Measurements from ENCODE around the gene DUOX2.

The DUOX2 gene

DNA sequence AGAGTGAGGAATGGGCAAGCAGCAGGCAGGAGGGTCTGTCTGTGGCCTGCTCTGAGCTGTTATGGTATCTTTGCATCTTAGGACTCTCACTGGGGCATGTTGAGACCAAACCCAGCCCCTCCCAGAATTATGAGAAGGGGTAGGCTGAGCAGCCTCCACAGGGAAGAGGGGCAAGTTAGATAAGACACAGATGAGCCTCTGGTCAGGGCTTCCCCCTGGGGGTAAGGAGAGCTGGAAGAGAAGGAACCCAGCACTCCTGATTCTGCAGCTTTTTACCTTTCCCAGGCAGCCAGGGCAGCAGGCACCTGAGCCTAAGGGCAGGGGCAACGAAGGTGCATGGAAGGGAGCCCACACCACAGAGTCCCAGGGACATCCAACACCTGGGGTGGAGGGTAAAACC, 35.1 kb upstream of the DUOX2 start:
- H3K27me3 ChIP-seq (ENCODE audit: low read depth, low read length), result no peaks in the 10 kb centered on the region
- H3K9me3 ChIP-seq (ENCODE audit: control insufficient read depth in 1 of 2, low read length in 2 of 2), result no peaks in the 10 kb centered on the region

DNA sequence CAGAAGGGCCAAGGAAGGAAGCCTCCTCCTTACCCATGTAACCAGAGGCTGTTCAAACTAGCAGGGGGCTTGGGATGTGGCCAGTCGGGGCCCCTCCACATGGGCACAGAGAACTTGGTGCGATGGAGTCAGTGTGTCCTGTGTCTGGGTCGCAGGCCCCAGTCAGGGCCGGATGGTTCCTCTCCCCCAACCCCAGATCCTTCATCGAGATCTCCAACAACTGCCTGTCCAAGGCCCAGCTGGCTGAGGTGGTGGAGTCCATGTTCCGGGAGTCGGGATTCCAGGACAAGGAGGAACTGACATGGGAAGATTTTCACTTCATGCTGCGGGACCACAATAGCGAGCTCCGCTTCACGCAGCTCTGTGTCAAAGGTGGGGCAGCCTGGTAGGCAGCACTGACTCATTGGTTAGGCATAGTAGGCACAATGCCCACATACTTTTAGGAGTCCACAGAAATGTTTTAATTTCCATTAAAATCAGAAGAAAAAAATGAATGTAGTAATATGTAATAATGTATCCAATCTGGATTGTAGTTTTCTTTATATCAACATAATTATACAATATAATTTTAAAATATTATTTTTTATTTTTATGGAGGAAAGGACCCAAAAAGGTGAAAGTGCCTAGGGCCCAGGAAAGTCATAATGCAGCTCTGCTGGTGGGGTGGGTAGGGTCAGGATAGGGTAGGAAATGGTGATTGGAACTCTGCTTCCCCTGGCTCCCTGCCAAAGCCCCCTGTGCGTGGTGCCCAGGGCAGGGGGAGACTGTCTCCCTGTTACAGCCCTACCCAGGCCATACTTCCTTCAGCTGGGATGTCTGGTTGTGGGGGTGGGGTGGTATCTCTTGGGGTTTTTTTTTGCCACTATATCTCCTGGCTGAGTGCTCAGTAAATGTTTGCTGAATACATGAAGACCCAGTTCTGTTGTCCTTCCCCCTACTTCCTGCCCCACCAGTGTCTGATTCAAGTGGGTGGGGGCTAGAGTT, 34.4 kb upstream of the DUOX2 start:
- H3K27me3 ChIP-seq (ENCODE audit: low read depth, low read length), result no peaks in the 10 kb centered on the region
- peaks cover 0 to 7% of the 10 kb centered on the region in 2 donors for H3K36me3 ChIP-seq (ENCODE audit: control insufficient read depth in 1 of 2, insufficient read depth in 2 of 2, low read length in 2 of 2)
- no peaks in the 10 kb centered on the region for H3K4me1 ChIP-seq (ENCODE audit: control insufficient read depth in 1 of 2, insufficient read depth in 2 of 2, low read length in 2 of 2)
- H3K9me3 ChIP-seq (ENCODE audit: control insufficient read depth in 1 of 2, low read length in 2 of 2), result no peaks in the 10 kb centered on the region
- no peak overlapping the region for H3K4me3 ChIP-seq (ENCODE audit: low read depth in 1 of 2, low read length in 2 of 2)
- H3K27ac ChIP-seq (ENCODE audit: low read length), result no peak overlapping the region

More for the DNA sequence above, 35.1 kb upstream of the DUOX2 start:
- peaks cover 0 to 7% of the 10 kb centered on the region in 2 donors for H3K36me3 ChIP-seq (ENCODE audit: control insufficient read depth in 1 of 2, insufficient read depth in 2 of 2, low read length in 2 of 2)
- no peaks in the 10 kb centered on the region for H3K4me1 ChIP-seq (ENCODE audit: control insufficient read depth in 1 of 2, insufficient read depth in 2 of 2, low read length in 2 of 2)
- no peak overlapping the region for H3K4me3 ChIP-seq (ENCODE audit: low read depth in 1 of 2, low read length in 2 of 2)
- no peak overlapping the region for H3K27ac ChIP-seq (ENCODE audit: low read length)

DNA sequence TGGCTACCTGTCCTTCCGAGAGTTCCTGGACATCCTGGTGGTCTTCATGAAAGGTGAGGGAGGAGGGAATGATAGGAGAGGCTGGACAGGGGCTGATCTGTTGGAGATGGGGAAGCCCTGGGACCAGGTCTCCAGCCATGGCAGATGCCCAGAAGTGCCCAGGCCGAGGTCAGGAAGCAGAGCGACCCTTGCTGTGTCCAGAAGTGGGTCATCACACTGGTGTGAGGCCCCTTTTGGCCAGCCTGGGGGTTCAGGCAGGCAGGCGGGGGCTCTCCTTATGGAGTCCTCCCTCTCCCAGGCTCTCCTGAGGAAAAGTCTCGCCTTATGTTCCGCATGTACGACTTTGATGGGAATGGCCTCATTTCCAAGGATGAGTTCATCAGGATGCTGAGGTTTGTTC, 33.6 kb upstream of the DUOX2 start:
- Histone ChIP-seq H3K4me1 (ENCODE audit: control insufficient read depth in 1 of 2, insufficient read depth in 2 of 2, low read length in 2 of 2) (no peaks in the 10 kb centered on the region), H3K27ac (ENCODE audit: low read length) (no peak overlapping the region), H3K9me3 (ENCODE audit: control insufficient read depth in 1 of 2, low read length in 2 of 2) (no peaks in the 10 kb centered on the region)

DNA sequence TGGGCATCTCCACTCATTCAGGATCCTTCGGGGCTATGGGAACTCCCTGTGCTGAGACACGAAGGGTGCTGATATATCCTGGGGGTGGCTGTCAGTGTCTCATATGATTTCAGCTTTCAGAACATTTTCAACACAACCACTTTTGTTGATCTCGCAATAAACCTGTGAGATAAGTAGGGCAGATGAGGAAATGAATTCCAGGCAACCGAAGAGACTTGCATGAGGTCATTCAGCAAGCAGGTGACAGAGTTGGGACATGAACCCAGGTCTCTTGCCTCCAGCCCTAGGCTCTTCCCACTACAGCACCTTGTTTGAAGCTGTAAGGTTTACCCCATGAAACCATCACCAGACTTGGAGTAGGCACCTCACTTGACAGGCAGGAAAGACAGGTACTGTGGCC, 32.4 kb upstream of the DUOX2 start:
- Histone ChIP-seq H3K4me3 (ENCODE audit: low read depth in 1 of 2, low read length in 2 of 2) (no peak overlapping the region), H3K9me3 (ENCODE audit: control insufficient read depth in 1 of 2, low read length in 2 of 2) (no peaks in the 10 kb centered on the region), H3K27ac (ENCODE audit: low read length) (no peak overlapping the region), H3K4me1 (ENCODE audit: control insufficient read depth in 1 of 2, insufficient read depth in 2 of 2, low read length in 2 of 2) (no peaks in the 10 kb centered on the region), H3K36me3 (ENCODE audit: control insufficient read depth in 1 of 2, insufficient read depth in 2 of 2, low read length in 2 of 2) (no peaks in the 10 kb centered on the region), H3K27me3 (ENCODE audit: low read depth, low read length) (no peaks in the 10 kb centered on the region)

More for the DNA sequence above, 33.6 kb upstream of the DUOX2 start:
- Histone ChIP-seq H3K36me3 (ENCODE audit: control insufficient read depth in 1 of 2, insufficient read depth in 2 of 2, low read length in 2 of 2) (peaks cover 0 to 7% of the 10 kb centered on the region in 2 donors), H3K27me3 (ENCODE audit: low read depth, low read length) (no peaks in the 10 kb centered on the region), H3K4me3 (ENCODE audit: low read depth in 1 of 2, low read length in 2 of 2) (no peak overlapping the region)

DNA sequence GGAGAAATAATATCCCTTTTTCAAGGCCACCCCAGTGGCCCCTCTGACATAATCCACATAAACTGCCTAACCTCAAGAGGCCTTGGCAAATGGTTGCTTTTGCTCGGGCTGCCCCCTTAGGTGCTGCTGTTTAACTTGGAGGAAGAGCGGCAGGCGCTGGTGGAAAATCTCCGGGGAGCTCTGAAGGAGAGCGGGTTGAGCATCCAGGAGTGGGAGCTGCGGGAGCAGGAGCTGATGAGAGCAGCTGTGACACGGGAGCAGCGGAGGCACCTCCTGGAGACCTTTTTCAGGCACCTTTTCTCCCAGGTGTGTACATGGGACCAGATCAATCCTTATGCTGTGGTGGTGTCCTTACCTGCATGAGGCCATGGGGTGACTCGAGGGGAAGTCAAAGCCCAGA, 30.8 kb upstream of the DUOX2 start:
- Histone ChIP-seq H3K9me3 (ENCODE audit: control insufficient read depth in 1 of 2, low read length in 2 of 2) (no peaks in the 10 kb centered on the region), H3K27me3 (ENCODE audit: low read depth, low read length) (no peaks in the 10 kb centered on the region), H3K36me3 (ENCODE audit: control insufficient read depth in 1 of 2, insufficient read depth in 2 of 2, low read length in 2 of 2) (no peaks in the 10 kb centered on the region), H3K4me1 (ENCODE audit: control insufficient read depth in 1 of 2, insufficient read depth in 2 of 2, low read length in 2 of 2) (no peaks in the 10 kb centered on the region), H3K4me3 (ENCODE audit: low read depth in 1 of 2, low read length in 2 of 2) (no peak overlapping the region), H3K27ac (ENCODE audit: low read length) (no peak overlapping the region)

DNA sequence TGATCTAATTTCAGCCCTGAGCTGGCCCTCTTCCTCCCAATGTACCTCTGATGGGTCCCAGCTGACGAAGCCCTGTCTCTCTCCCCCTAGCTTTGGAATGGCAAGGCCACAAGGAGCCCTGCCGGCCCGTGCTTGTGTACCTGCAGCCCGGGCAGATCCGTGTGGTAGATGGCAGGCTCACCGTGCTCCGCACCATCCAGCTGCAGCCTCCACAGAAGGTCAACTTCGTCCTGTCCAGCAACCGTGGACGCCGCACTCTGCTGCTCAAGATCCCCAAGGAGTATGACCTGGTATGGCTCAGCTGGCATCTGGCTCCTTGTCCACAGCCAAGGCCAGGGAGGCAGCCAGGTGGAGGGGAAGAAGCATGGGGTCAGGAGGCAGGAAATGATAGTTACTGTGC, 30.0 kb upstream of the DUOX2 start:
- Histone ChIP-seq H3K36me3 (ENCODE audit: control insufficient read depth in 1 of 2, insufficient read depth in 2 of 2, low read length in 2 of 2) (no peaks in the 10 kb centered on the region), H3K27me3 (ENCODE audit: low read depth, low read length) (no peaks in the 10 kb centered on the region), H3K27ac (ENCODE audit: low read length) (no peak overlapping the region), H3K4me3 (ENCODE audit: low read depth in 1 of 2, low read length in 2 of 2) (no peak overlapping the region), H3K9me3 (ENCODE audit: control insufficient read depth in 1 of 2, low read length in 2 of 2) (no peaks in the 10 kb centered on the region), H3K4me1 (ENCODE audit: control insufficient read depth in 1 of 2, insufficient read depth in 2 of 2, low read length in 2 of 2) (no peaks in the 10 kb centered on the region)

DNA sequence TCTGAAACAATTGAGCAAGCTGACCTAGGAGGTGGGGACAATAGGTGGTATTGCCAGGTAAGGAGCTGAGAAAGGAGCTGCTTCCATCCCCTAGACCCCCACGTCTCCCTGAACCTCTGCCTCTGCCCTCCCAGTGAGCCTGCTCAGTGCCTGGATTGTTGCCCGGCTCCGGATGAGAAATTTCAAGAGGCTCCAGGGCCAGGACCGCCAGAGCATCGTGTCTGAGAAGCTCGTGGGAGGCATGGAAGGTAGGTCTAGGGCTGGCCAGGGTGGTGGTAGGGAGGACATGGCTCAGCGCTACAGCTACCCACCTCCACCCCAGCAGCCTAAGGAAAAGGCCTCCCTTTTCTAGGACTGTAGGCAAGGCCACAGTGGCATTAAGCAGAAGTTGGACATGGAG, 29.1 kb upstream of the DUOX2 start:
- no peaks in the 10 kb centered on the region for H3K4me1 ChIP-seq (ENCODE audit: control insufficient read depth in 1 of 2, insufficient read depth in 2 of 2, low read length in 2 of 2)
- H3K36me3 ChIP-seq (ENCODE audit: control insufficient read depth in 1 of 2, insufficient read depth in 2 of 2, low read length in 2 of 2), result no peaks in the 10 kb centered on the region
- H3K9me3 ChIP-seq (ENCODE audit: control insufficient read depth in 1 of 2, low read length in 2 of 2), result no peaks in the 10 kb centered on the region
- H3K27me3 ChIP-seq (ENCODE audit: low read depth, low read length), result no peaks in the 10 kb centered on the region
- no peak overlapping the region for H3K27ac ChIP-seq (ENCODE audit: low read length)
- H3K4me3 ChIP-seq (ENCODE audit: low read depth in 1 of 2, low read length in 2 of 2), result no peak overlapping the region

DNA sequence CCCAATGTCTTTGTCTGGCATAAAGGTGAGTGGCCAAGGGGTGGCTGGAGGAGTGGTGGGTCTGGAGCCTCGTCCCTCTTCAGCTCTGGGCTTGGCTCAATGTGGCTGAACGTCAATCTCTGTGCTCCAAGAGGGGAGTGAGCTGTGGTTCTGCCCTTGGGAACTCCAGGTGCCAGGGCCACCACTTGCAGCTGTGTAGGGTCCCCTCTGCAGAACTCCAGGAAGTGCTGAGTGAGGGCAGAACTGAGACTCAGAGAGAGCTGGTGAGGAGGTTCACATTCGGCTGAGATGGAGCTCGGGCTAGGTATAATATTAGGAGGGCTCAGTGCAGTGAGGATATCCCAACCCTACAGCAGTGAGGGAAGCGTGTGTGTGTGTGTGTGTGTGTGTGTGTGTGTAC, 27.4 kb upstream of the DUOX2 start:
- H3K27ac ChIP-seq (ENCODE audit: low read length), result no peak overlapping the region
- H3K9me3 ChIP-seq (ENCODE audit: control insufficient read depth in 1 of 2, low read length in 2 of 2), result no peaks in the 10 kb centered on the region
- H3K4me3 ChIP-seq (ENCODE audit: low read depth in 1 of 2, low read length in 2 of 2), result no peak overlapping the region
- H3K27me3 ChIP-seq (ENCODE audit: low read depth, low read length), result peaks cover 5% of the 10 kb centered on the region
- no peaks in the 10 kb centered on the region for H3K36me3 ChIP-seq (ENCODE audit: control insufficient read depth in 1 of 2, insufficient read depth in 2 of 2, low read length in 2 of 2)
- H3K4me1 ChIP-seq (ENCODE audit: control insufficient read depth in 1 of 2, insufficient read depth in 2 of 2, low read length in 2 of 2), result no peaks in the 10 kb centered on the region

DNA sequence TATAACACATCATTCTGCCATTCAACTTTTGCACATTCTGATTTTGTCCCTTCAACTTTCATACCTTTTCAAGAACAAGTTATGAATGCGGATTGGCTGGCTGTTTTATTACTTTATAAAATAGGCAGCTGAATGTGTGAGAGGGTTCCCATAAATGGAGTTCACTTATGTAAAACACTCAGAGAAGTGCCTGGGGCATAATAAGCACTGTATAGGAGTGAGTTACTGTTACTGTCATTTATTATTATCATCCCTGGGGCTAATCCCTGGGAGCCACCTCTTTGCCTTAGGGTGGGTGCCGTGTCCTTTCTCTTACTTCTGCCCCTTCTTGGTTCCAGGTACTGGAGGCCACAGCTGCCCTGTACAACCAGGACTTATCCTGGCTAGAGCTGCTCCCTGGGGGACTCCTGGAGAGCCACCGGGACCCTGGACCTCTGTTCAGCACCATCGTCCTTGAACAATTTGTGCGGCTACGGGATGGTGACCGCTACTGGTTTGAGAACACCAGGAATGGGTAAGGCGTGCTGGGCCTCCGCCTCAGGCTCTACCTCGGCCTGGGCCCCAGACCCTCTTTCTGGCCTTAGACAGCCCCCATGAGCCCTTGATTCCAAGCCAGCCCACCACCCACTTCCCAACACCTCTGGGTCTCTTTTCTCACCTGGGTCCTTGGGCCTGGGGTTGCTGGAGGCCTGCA, 26.7 kb upstream of the DUOX2 start:
- H3K27me3 ChIP-seq (ENCODE audit: low read depth, low read length), result peaks cover 10% of the 10 kb centered on the region
- H3K4me3 ChIP-seq (ENCODE audit: low read depth in 1 of 2, low read length in 2 of 2), result no peak overlapping the region
- no peaks in the 10 kb centered on the region for H3K36me3 ChIP-seq (ENCODE audit: control insufficient read depth in 1 of 2, insufficient read depth in 2 of 2, low read length in 2 of 2)
- H3K9me3 ChIP-seq (ENCODE audit: control insufficient read depth in 1 of 2, low read length in 2 of 2), result no peaks in the 10 kb centered on the region
- H3K27ac ChIP-seq (ENCODE audit: low read length), result no peak overlapping the region
- no peaks in the 10 kb centered on the region for H3K4me1 ChIP-seq (ENCODE audit: control insufficient read depth in 1 of 2, insufficient read depth in 2 of 2, low read length in 2 of 2)

DNA sequence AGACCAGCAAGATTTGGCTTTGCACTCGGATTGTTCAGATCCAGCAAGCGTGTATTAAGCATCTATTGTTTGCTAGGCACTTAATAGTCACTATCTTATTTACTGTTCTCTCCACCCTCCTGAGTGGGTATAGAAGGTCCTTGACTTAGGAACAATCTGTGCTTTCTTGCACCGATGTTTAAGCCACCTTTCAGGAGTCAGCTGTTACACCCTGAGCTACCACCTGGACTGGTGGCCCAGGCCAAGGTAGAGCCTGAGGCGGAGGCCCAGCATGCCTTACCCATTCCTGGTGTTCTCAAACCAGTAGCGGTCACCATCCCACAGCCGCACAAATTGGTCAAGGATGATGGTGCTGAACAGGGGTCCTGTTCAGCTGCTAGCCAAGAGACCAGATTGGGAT, 25.8 kb upstream of the DUOX2 start:
- H3K27me3 ChIP-seq (ENCODE audit: low read depth, low read length), result peaks cover 14% of the 10 kb centered on the region
- no peaks in the 10 kb centered on the region for H3K36me3 ChIP-seq (ENCODE audit: control insufficient read depth in 1 of 2, insufficient read depth in 2 of 2, low read length in 2 of 2)
- H3K27ac ChIP-seq (ENCODE audit: low read length), result no peak overlapping the region
- H3K4me1 ChIP-seq (ENCODE audit: control insufficient read depth in 1 of 2, insufficient read depth in 2 of 2, low read length in 2 of 2), result peaks cover 0 to 7% of the 10 kb centered on the region in 2 donors
- no peak overlapping the region for H3K4me3 ChIP-seq (ENCODE audit: low read depth in 1 of 2, low read length in 2 of 2)
- H3K9me3 ChIP-seq (ENCODE audit: control insufficient read depth in 1 of 2, low read length in 2 of 2), result no peaks in the 10 kb centered on the region

DNA sequence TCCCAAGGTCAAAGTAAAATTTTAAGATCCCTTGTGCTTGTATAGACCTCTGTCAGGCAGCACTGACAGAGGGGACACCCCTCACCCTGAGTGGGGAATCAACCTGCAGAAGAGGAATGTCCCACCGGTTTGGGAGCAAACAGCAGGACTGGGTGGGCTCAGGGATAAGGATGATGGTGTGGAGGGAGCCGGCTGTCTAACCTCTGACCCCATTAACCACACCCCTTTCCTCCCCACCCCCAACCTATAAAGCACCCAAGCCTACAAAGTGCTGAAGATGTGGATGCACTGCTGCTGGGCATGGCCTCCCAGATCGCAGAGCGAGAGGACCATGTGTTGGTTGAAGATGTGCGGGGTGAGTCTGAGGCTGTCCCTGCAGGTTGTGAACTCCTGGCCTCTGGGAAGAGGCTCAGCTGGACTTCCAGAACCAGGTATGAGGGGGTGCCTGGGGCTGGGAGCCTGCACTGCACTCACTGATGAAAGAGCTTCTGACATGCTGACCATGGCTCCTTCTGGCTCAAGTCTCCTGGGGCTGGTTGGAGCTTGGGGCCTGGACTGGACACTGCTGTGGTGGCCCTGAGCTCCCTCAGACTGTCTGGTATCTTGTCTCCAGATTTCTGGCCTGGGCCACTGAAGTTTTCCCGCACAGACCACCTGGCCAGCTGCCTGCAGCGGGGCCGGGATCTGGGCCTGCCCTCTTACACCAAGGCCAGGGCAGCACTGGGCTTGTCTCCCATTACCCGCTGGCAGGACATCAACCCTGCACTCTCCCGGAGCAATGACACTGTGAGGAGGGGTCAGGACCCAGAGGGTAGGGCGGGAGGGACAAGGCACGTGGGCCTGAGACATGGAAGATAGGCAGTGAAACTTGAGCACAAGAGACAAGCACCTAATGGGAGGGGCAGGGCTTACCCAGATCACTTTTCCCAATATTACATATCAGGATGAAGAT, 25.1 kb upstream of the DUOX2 start:
- Histone ChIP-seq H3K27ac (ENCODE audit: low read length) (no peak overlapping the region), H3K9me3 (ENCODE audit: control insufficient read depth in 1 of 2, low read length in 2 of 2) (no peaks in the 10 kb centered on the region), H3K4me3 (ENCODE audit: low read depth in 1 of 2, low read length in 2 of 2) (no peak overlapping the region), H3K36me3 (ENCODE audit: control insufficient read depth in 1 of 2, insufficient read depth in 2 of 2, low read length in 2 of 2) (no peaks in the 10 kb centered on the region), H3K27me3 (ENCODE audit: low read depth, low read length) (peaks cover 21% of the 10 kb centered on the region), H3K4me1 (ENCODE audit: control insufficient read depth in 1 of 2, insufficient read depth in 2 of 2, low read length in 2 of 2) (peaks cover 0 to 7% of the 10 kb centered on the region in 2 donors)
